GM19043 (cell line): Measurements from ENCODE around the gene PSTPIP2.
A peak's percentile ranks its signal among the peaks of the same experiment; 100 is the strongest.
"Not testable (repeated sequence)": the region's sequence is repeated elsewhere in the genome, so short reads cannot be mapped to it uniquely, and the experiment has no call there.

ENCODE experiments used
- ATAC-seq: cut with Tn5 transposase; IDR thresholded peaks from one replicate; pipeline ENCODE4 v1.9.1; 2021; ENCODE audit warnings: low read depth; ENCODE audit not compliant: unreplicated experiment

The PSTPIP2 gene

DNA sequence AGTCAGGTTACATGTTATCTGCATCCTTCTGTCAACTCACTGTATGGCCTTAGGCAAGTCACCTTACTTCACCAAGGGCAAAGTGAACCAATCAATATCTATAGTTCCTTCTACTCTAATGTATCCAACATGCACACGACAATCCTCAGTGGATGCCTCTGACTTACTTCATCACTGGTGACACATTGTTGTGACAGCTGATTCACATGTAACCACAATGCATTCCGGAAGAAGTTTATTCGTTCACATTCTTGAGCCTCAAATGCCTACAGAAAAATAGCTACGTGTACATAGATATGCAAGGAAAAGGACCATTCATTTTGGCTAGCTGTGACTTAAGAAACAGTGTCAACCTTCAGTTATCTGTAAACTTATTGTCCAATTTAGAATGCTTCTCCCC is 78.6 kb downstream of the PSTPIP2 start:
- no peak for ATAC-seq

DNA sequence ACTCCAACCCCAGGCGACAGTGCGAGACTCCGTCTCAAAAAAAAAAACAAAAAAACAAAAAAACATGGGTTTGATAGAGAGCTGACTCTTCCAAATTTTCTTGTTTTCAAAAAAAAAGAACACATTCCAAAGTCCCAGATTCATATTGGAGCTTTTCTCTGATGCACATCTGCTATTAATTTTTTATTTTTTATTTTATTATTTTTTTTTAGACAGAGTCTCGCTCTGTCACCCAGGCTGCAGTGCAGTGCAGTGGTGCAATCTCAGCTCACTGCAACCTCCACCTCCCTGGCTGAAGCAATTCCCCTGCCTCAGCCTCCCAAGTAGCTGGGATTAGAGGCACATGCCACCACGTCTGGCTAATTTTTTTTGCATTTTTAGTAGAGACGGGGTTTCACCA is 79.5 kb downstream of the PSTPIP2 start:
- ATAC-seq, result not testable (repeated sequence)

DNA sequence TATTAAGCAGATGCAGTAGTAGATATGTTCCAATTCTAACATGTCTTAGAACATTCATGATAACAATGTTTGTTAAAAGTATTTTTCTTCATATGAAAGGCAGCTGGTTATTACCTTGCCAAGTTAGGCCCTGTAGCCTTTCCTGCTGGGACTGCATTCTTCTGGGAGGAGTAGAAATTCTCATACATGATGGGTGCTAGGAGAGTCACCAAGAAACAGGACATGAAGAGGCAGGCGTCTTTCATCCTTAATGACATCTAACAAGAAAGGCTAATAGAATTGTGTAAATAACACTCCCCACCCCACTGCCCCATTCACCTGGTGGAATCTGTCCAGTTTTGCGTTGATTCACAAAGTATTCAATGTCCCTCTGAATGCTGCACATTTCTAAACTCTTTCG is 80.3 kb downstream of the PSTPIP2 start:
- no peak for ATAC-seq

DNA sequence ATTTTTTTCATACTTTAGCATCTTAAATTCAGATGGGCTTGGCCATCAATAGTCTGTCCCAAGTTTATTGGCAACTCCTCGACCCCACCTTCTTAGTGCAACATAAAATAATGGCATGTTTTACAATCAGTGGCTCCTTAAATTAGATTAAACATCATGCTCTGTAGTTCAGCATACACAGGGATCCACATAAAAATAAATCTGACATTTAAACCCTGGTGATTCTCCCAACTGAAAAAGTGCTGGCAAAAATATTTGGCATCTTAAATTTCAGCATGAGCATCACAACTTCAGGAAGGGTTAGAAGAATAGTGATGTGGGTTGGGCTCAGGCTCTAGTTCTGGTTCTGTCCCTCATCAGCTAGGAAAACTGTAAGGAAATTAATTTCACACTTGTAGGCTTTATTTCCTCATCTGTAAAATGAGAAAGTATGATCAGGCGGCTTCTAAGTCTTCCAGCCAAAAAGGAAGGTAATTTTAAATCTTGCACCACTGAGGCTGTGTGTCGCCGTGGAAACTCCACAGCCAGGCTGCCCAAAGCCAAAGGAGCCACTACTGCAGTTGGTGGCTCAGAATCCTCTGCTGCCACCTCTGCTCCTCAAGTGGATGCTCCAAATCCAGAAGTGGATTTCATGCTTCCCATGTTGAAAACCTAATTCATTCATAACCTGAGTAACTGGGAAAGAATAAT is 87.4 kb downstream of the PSTPIP2 start:
- no peak for ATAC-seq

- ATAC-seq, result no peak
These were observed 90.2 kb downstream of the PSTPIP2 start for GRCh38 chr18:45981821-45982220.

GRCh38 chr18:45980229-45980628 is 91.8 kb downstream of the PSTPIP2 start:
- no peak for ATAC-seq

DNA sequence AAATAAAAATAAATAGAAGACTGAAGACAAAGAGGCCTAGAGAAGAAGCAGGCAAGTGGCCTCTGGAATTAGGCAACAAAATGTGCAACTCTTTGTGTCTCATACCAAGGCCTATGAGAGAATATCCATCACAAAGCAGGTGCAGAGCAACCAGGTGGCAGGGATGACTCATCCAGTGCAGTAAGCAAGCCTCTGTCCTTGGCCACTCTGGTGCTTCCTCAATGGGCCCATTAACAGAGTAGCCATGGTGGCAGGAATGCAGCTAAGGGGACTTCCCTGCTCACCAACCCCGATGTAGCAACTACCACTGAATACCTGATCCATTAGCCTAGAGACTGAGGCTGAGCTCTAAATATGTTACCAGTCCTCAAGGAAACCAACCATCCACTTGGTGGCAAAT is 94.0 kb downstream of the PSTPIP2 start:
- no peak for ATAC-seq

DNA sequence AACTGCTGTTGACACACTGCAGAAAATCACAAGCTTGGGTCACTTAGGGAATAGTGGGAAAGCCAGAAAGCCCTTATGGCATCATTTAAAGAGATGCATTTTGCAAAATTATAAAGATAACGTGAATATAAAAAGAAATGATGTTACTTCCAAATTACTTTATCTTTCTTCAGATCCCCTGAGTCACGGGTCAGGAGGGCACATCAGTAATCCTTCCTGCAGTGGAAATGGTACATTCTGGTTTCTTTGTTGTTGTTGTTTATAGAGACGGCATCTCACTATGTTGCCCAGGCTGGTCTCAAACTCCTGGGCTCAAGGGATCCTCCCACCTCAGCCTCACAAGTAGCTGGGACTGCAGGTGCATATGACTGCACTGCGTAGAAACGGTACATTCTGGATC is 95.1 kb downstream of the PSTPIP2 start:
- no peak for ATAC-seq

DNA sequence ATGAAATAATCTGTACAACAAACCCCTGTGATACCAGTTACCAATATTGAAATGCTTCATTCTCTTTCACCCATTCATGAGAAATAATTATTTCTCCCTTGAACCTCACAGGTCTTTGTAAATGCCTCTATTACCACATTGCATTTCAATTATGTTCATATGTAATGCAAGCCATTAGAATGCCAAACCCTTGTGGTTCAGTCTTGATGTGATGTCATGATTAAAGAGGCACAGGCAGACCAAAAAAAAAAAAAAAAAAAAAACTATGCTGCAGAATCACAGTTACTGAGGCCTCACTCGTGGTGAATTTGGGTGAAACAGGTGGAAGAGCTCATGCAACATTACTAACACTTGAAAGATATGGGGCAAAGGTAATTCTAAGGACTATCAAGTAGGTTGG is 95.5 kb downstream of the PSTPIP2 start:
- ATAC-seq, result no peak

DNA sequence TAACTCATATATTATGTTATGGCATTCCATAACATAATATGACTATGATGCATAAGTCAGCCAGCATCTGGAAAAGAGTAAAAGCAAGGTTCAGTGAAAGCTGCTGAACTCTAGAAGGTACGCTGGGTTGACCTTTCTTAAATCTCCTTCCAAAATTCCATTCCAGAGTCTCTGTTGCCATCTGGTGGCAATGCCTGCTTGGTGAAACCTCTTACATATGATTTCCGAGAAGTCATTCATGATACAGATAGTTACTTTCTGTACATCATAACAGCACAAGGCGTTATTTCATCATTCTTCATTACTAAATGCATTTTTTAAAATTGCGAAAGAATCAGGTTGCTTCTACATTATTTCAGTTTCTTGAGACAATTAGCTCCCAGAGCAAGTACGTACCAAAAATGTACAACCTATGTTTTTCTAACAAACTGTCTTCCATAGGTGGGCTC is 97.9 kb downstream of the PSTPIP2 start:
- peak; percentile 55 for ATAC-seq

GRCh38 chr18:45967007-45967706 is 104.9 kb downstream of the PSTPIP2 start, which contains the start of gene EPG5:
TSS of gene EPG5 (minus strand) at chr18:45967329. CDS start at chr18:45967239, 90 bp downstream.
- peak; percentile 97 for ATAC-seq

DNA sequence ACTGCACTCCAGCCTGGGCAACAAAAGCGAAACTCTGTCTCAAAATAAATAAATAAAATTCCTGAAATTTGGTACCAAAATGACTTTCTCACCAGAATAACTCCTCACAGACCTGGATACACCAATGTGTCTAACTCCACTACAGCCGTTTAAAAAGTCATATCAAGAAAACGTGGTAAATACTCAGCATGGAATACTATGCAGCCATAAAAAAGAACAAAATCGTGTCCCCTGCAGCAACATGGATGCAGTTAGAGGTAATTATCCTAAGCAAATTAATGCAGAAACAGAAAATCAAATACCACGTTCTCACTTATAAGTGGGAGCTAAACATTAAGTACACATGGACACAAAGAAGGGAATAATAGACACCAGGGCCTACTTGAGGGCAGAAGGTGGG is 107.1 kb downstream of the PSTPIP2 start:
- not testable (repeated sequence) for ATAC-seq

DNA sequence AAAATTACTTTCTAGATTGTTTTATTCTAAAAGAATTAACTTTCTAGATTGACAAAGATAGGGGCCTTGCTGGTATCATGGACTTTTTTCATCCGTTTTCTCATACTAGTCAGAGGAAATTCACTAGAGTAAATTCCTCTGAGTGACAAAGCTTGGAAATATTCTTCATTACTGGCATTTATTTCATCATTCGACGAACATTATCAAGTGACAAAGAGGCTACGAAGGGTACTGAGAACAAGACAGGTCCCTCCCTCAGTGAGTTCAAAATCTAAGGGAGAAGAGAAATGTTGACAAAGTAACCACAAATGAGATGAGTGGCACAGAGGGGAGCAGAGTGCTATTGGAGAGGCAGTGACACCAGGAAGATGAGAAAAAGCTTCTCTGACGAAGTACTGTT is 109.2 kb downstream of the PSTPIP2 start:
- no peak for ATAC-seq

GRCh38 chr18:45962461-45962860 is 109.6 kb downstream of the PSTPIP2 start:
- no peak for ATAC-seq

DNA sequence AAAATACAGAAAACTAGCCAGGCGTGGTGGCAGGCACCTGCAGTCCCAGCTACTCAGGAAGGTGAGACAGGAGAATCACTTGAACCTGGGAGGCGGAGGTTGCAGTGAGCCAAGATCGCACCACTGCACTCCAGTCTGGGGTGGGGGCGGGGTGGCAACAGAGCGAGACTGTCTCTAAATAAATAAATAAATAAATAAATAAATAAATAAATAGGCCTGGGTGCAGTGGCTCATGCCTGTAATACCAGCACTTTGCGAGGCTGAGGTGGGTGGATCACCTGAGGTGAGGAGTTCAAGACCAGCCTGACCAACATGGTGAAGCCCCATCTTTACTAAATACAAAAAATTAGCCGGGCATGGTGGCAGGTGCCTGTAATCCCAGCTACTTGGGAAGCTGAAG is 112.6 kb downstream of the PSTPIP2 start:
- ATAC-seq, result not testable (repeated sequence)

- no peak for ATAC-seq
These were observed 113.3 kb downstream of the PSTPIP2 start for GRCh38 chr18:45958730-45959129.

DNA sequence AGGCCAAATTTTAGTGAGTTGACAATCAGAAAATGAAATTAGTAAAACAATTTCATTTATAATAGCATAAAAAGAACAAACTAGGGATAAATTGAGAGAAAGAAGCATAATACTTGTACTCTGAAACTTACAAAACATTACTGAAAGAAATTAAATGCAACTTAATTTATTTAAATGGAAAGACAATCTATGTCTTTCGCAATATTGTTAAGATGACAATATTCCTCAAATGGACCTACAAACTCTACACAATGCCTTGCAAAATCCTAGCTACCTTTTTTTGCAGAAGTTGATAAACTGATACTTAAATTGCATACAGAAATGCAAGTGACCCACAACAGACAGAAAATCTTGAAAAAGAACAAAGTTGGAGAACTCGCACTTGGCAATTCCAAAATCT is 114.0 kb downstream of the PSTPIP2 start:
- no peak for ATAC-seq

DNA sequence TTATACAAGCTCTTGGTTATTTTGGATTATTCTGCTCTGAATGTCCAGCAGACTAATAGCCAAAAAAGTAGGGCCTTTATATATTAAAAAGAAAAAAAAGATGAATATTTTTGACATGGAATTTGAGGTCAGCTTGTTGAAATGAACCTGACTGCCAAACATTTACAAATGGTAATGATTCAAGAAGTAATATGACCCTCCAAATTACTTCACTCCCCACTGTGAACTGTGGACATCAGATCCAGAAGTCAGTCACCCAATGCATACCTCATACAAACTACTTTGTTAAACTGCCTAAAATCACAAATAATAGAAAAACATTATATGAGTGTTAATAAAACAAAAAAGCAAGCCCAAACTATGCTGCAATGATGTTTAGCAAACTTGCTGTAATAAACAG is 115.0 kb downstream of the PSTPIP2 start:
- no peak for ATAC-seq

GRCh38 chr18:45954070-45954934 is 117.8 kb downstream of the PSTPIP2 start:
- ATAC-seq, result no peak

GRCh38 chr18:45951016-45951714 is 120.9 kb downstream of the PSTPIP2 start:
- no peak for ATAC-seq

- ATAC-seq, result no peak
These were observed 126.4 kb downstream of the PSTPIP2 start for GRCh38 chr18:45945669-45946068.
